Nephron progenitor cell (in vitro differentiated cells): ENCODE results near the gene CAMK2A.

Experiments
- DNase-seq: peaks from one replicate; pipeline ENCODE4 v3.0.0; 2021
- H3K27ac Mint-ChIP-seq: 2 replicates; pipeline ENCODE4 v1.8.0; 2021; ENCODE audit warnings: mild to moderate bottlenecking, moderate library complexity, mixed read lengths
- H3K27me3 Mint-ChIP-seq: 2 replicates; pipeline ENCODE4 v1.8.0; 2021; ENCODE audit warnings: mild to moderate bottlenecking, low read depth, mixed read lengths; ENCODE audit not compliant: poor library complexity
- H3K36me3 Mint-ChIP-seq: 2 replicates; pipeline ENCODE4 v1.8.0; 2021; ENCODE audit warnings: low read depth, mixed read lengths
- H3K4me1 Mint-ChIP-seq: 2 replicates; pipeline ENCODE4 v1.8.0; 2021; ENCODE audit warnings: mixed read lengths
- H3K4me3 Mint-ChIP-seq: 2 replicates; pipeline ENCODE4 v1.8.0; 2021; ENCODE audit warnings: mild to moderate bottlenecking, moderate library complexity, mixed read lengths
- H3K9me3 Mint-ChIP-seq: 2 replicates; pipeline ENCODE4 v1.8.0; 2021; ENCODE audit warnings: mild to moderate bottlenecking, moderate library complexity, mixed read lengths
- CTCF ChIP-seq: fragments of 200-600 bp; sonication (generic); IDR thresholded peaks from 2 replicates; pipeline ENCODE4 v1.5.0; 2021; ENCODE audit warnings: antibody characterized with exemption

Gene CAMK2A

GRCh38 chr5:150219861-150220260, 69.7 kb downstream of the CAMK2A start:
- Mint-ChIP-seq H3K27ac (no peak overlapping the region), H3K36me3 (no peaks in the 10 kb centered on the region), H3K27me3 (peaks cover 12% of the 10 kb centered on the region), H3K9me3 (no peaks in the 10 kb centered on the region), H3K4me3 (no peak overlapping the region), H3K4me1 (peaks cover 48% of the 10 kb centered on the region)
- TF ChIP-seq CTCF = no peak
- no peak for DNase-seq

GRCh38 chr5:150219142-150219541, 70.4 kb downstream of the CAMK2A start:
- peaks cover 40% of the 10 kb centered on the region for H3K4me1 Mint-ChIP-seq
- peaks cover 9% of the 10 kb centered on the region for H3K27me3 Mint-ChIP-seq
- DNase-seq = no peak
- H3K4me3 Mint-ChIP-seq = no peak overlapping the region
- H3K36me3 Mint-ChIP-seq = no peaks in the 10 kb centered on the region
- no peaks in the 10 kb centered on the region for H3K9me3 Mint-ChIP-seq
- TF ChIP-seq CTCF = no peak
- H3K27ac Mint-ChIP-seq = no peak overlapping the region

GRCh38 chr5:150218693-150219035, 70.9 kb downstream of the CAMK2A start:
- Mint-ChIP-seq H3K4me1 (peaks cover 39% of the 10 kb centered on the region), H3K9me3 (no peaks in the 10 kb centered on the region), H3K36me3 (no peaks in the 10 kb centered on the region), H3K27me3 (peaks cover 9% of the 10 kb centered on the region), H3K27ac (no peak overlapping the region), H3K4me3 (no peak overlapping the region)
- no peak for TF ChIP-seq CTCF
- no peak for DNase-seq

GRCh38 chr5:150217873-150218692, 71.5 kb downstream of the CAMK2A start:
- TF ChIP-seq CTCF = peak; percentile 95
- Mint-ChIP-seq H3K4me1 (peaks cover 41% of the 10 kb centered on the region), H3K27me3 (peaks cover 12% of the 10 kb centered on the region), H3K27ac (no peak overlapping the region), H3K36me3 (no peaks in the 10 kb centered on the region), H3K9me3 (no peaks in the 10 kb centered on the region), H3K4me3 (no peak overlapping the region)
- peak; percentile 91 for DNase-seq

GRCh38 chr5:150217038-150217437, 72.5 kb downstream of the CAMK2A start:
- no peak overlapping the region for H3K27ac Mint-ChIP-seq
- no peaks in the 10 kb centered on the region for H3K9me3 Mint-ChIP-seq
- no peak overlapping the region for H3K4me3 Mint-ChIP-seq
- no peak for TF ChIP-seq CTCF
- DNase-seq = no peak
- H3K27me3 Mint-ChIP-seq = peaks cover 16% of the 10 kb centered on the region
- H3K4me1 Mint-ChIP-seq = peaks cover 44% of the 10 kb centered on the region
- H3K36me3 Mint-ChIP-seq = no peaks in the 10 kb centered on the region
